HG02763 (cell line): ENCODE results near the gene TTR.
A peak's percentile ranks its signal among the peaks of the same experiment; 100 is the strongest.

Experiments used
- ATAC-seq: cut with Tn5 transposase; IDR thresholded peaks from one replicate; pipeline ENCODE4 v1.9.1; 2021; ENCODE audit warnings: mild to moderate bottlenecking, moderate library complexity; ENCODE audit not compliant: unreplicated experiment

The TTR gene

GRCh38 chr18:31578126-31578525 is 13.6 kb upstream of the TTR start:
- ATAC-seq: no peak

GRCh38 chr18:31579375-31579774 is 12.3 kb upstream of the TTR start:
- no peak for ATAC-seq

GRCh38 chr18:31581498-31582197 is 10.0 kb upstream of the TTR start:
- ATAC-seq: no peak

- ATAC-seq: no peak
These were observed 8.4 kb upstream of the TTR start for GRCh38 chr18:31583185-31583854.

- ATAC-seq: no peak
These were observed 5.7 kb upstream of the TTR start for GRCh38 chr18:31585991-31586390.

GRCh38 chr18:31586616-31587015 is 5.1 kb upstream of the TTR start:
- no peak for ATAC-seq

GRCh38 chr18:31587529-31587928 is 4.1 kb upstream of the TTR start:
- ATAC-seq: no peak

- no peak for ATAC-seq
These were observed 1.1 kb upstream of the TTR start for GRCh38 chr18:31590570-31590969.

- no peak for ATAC-seq
These were observed 564 bp upstream of the TTR start for GRCh38 chr18:31591113-31591512.

GRCh38 chr18:31592506-31593157 is 955 bp downstream of the TTR start:
- ATAC-seq: no peak

GRCh38 chr18:31595121-31595771 is 3.6 kb downstream of the TTR start:
- no peak for ATAC-seq

- no peak for ATAC-seq
These were observed 4.6 kb downstream of the TTR start for GRCh38 chr18:31596081-31596872.

GRCh38 chr18:31598021-31598805 is 6.5 kb downstream of the TTR start:
- ATAC-seq: no peak

GRCh38 chr18:31603315-31603714 is 11.6 kb downstream of the TTR start:
- ATAC-seq: no peak

GRCh38 chr18:31606265-31606664 is 14.6 kb downstream of the TTR start:
- no peak for ATAC-seq

- no peak for ATAC-seq
These were observed 15.7 kb downstream of the TTR start for GRCh38 chr18:31607384-31607783.

- ATAC-seq: no peak
These were observed 18.2 kb downstream of the TTR start for GRCh38 chr18:31609886-31610285.

GRCh38 chr18:31610286-31611205 is 18.9 kb downstream of the TTR start:
- ATAC-seq: peak; percentile 48

- no peak for ATAC-seq
These were observed 19.8 kb downstream of the TTR start for GRCh38 chr18:31611511-31611910.
